ENCODE data around the gene MAMDC2. TPM values are rescaled to one million over a fixed set of nuclear protein-coding genes. Genes with fewer than 3 reads are reported as not detected.
"Not testable (repeated sequence)": the region's sequence is repeated elsewhere in the genome, so short reads cannot be mapped to it uniquely, and the experiment has no call there.

MAMDC2 gene
- total RNA-seq, 1 experiment from 2014 or later, result 0.37 TPM

- no peak for DNase-seq (ENCODE audit: low read depth)
These were observed 149.1 kb downstream of the MAMDC2 start for GRCh38 chr9:70192707-70193106.

- DNase-seq (ENCODE audit: low read depth), result no peak
These were observed 151.8 kb downstream of the MAMDC2 start for GRCh38 chr9:70195456-70195855.

GRCh38 chr9:70197216-70198044 lies 153.8 kb downstream of the MAMDC2 start:
- no peak for DNase-seq (ENCODE audit: low read depth)

GRCh38 chr9:70204743-70205142 lies 161.1 kb downstream of the MAMDC2 start:
- not testable (repeated sequence) for DNase-seq (ENCODE audit: low read depth)

GRCh38 chr9:70205366-70206020 lies 161.8 kb downstream of the MAMDC2 start:
- DNase-seq (ENCODE audit: low read depth), result no peak

GRCh38 chr9:70217029-70217428 lies 173.4 kb downstream of the MAMDC2 start:
- DNase-seq (ENCODE audit: low read depth), result no peak

- no peak for DNase-seq (ENCODE audit: low read depth)
These were observed 175.1 kb downstream of the MAMDC2 start for GRCh38 chr9:70218767-70219166.

- no peak for DNase-seq (ENCODE audit: low read depth)
These were observed 176.6 kb downstream of the MAMDC2 start for GRCh38 chr9:70220216-70220615.

GRCh38 chr9:70222354-70222753 lies 178.7 kb downstream of the MAMDC2 start:
- DNase-seq (ENCODE audit: low read depth), result no peak

- no peak for DNase-seq (ENCODE audit: low read depth)
These were observed 184.5 kb downstream of the MAMDC2 start for GRCh38 chr9:70228118-70228517.

- DNase-seq (ENCODE audit: low read depth), result no peak
These were observed 185.0 kb downstream of the MAMDC2 start for GRCh38 chr9:70228611-70229010.

GRCh38 chr9:70229026-70229425 lies 185.4 kb downstream of the MAMDC2 start:
- no peak for DNase-seq (ENCODE audit: low read depth)

GRCh38 chr9:70229579-70229978 lies 185.9 kb downstream of the MAMDC2 start:
- peak; percentile 52 for DNase-seq (ENCODE audit: low read depth)

- no peak for DNase-seq (ENCODE audit: low read depth)
These were observed 188.8 kb downstream of the MAMDC2 start for GRCh38 chr9:70232476-70232875.

- DNase-seq (ENCODE audit: low read depth), result not testable (repeated sequence)
These were observed 190.6 kb downstream of the MAMDC2 start for GRCh38 chr9:70234208-70234607.

GRCh38 chr9:70245952-70246351 lies 202.3 kb downstream of the MAMDC2 start:
- DNase-seq (ENCODE audit: low read depth), result not testable (repeated sequence)

- no peak for DNase-seq (ENCODE audit: low read depth)
These were observed 206.6 kb downstream of the MAMDC2 start for GRCh38 chr9:70250221-70250620.

- no peak for DNase-seq (ENCODE audit: low read depth)
These were observed 211.8 kb downstream of the MAMDC2 start for GRCh38 chr9:70255486-70255885.

GRCh38 chr9:70256123-70256551 lies 212.5 kb downstream of the MAMDC2 start:
- no peak for DNase-seq (ENCODE audit: low read depth)

- no peak for DNase-seq (ENCODE audit: low read depth)
These were observed 213.9 kb downstream of the MAMDC2 start for GRCh38 chr9:70257502-70257901.

GRCh38 chr9:70257991-70258691 lies 214.5 kb downstream of the MAMDC2 start:
- no peak for DNase-seq (ENCODE audit: low read depth)

Data from HT1080 (cell line).